HCT116 (cell line): ENCODE results near the gene GZMA.
"Not testable (repeated sequence)": the region's sequence is repeated elsewhere in the genome, so short reads cannot be mapped to it uniquely, and the experiment has no call there.

Experiments used
- CTCF ChIP-seq, 3 experiments: fragments of 200-600 bp in 1 of 3; sonication (generic) in 1 of 3; IDR thresholded peaks in 2 of 3; conservative IDR thresholded peaks in 1 of 3; 2 replicates each; pipeline ENCODE4 v1.5.1; 2012 to 2017; ENCODE audit warnings: low read depth in 2 of 3, low read length in 2 of 3, antibody characterized with exemption in 1 of 3, borderline replicate concordance in 1 of 3, control low read depth in 1 of 3, mild to moderate bottlenecking in 1 of 3, mixed read lengths in 1 of 3, mixed run types in 1 of 3, moderate library complexity in 1 of 3; ENCODE audit not compliant: insufficient read depth in 1 of 3
- EZH2 ChIP-seq: fragments of 200-600 bp; sonication (generic); IDR thresholded peaks from 2 replicates; pipeline ENCODE4 v1.6.1; 2017; ENCODE audit warnings: antibody characterized with exemption, mixed run types
- MAX ChIP-seq: IDR thresholded peaks from 2 replicates; pipeline ENCODE4 v1.6.1; 2012

- not testable (repeated sequence) for TF ChIP-seq MAX; EZH2; CTCF (IDR thresholded peaks at IDR 0.05 in 2 of 3, conservative IDR thresholded peaks at IDR 0.05 in 1 of 3; ENCODE audit: borderline replicate concordance in 1 of 3, insufficient read depth in 1 of 3, low read depth in 2 of 3, low read length in 2 of 3)
These were observed 13.1 kb upstream of the GZMA start for GRCh38 chr5:55089301-55089700.
